Measurements from ENCODE around the gene ZNF24.

Gene ZNF24

GRCh38 chr18:35296060-35296459, 48.2 kb downstream of the ZNF24 start:
- no peak for DNase-seq (ENCODE audit: low read depth)

DNA sequence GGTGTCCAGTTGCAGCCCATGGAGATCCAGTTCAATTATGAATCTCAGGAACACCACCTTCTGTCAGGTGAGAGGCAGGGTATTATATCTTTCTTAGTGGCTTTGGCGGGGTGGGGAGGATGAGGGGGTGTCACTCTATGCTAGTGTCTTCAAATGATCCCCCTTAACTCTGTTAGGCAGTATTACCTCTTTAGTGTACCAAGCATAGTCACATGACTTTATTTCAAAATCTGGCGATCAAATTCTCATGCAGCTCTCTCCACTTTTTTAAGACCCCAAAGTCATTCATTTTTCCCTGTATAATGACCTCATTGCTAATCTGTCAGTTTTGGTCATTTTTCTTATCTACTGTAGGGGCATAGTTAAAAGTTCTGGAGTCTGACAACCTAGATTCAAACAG, 53.1 kb downstream of the ZNF24 start:
- DNase-seq (ENCODE audit: low read depth): no peak

DNA sequence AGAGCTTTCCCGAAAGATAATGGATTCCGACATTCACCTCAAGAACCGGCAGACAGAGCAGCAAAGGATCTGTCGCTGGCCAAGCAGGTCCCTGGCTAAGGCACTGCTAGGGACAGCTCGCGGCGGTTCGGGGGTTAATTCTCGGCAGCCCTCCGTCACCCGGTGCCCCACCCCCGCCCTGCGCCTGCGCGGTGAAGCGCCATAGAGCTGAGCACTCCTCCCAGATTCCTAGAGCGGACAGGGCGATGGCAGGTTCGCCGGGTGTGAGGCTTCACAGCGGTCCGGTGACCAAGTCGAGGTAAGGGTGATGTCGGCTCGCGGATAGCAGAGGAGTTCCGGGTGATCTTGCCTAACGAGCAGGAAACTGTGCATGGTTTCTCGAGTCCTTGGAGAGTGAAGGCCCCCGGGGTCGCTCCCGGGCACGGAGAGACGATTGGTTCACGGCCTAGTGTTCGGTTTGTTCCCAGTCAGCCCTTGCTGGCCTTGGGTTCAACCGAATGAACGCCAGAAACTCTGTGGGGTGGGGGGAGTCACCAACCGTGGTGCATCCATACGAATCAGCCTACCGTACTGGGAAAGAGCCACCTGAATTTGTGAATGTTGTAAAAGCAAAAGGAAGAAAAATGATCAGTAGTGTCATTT, 54.0 kb downstream of the ZNF24 start, which contains the start of gene ZSCAN30:
TSS of gene ZSCAN30 (minus strand) at position 136 of the 642 bp plus-strand sequence. CDS start 25,877 bp downstream, outside the sequence.
- DNase-seq (ENCODE audit: low read depth): peak; percentile 95

DNA sequence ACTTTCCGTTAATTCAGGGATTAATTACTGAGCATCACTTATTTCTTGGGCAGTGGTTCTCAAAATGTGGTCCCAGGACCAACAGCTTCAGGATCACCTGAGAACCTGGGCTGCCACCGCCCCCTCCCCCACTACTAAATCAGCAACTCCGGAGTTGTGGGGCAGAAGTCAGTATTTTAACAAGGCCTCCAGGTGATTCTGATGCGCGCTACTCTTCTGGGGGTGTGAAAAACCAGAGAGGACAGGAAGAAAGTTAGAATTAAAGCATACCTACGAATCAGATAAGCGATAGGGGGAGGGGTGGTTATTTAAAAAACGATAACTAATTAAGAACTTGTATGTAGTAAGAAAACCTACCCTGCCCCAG, 54.5 kb downstream of the ZNF24 start:
- no peak for DNase-seq (ENCODE audit: low read depth)

DNA sequence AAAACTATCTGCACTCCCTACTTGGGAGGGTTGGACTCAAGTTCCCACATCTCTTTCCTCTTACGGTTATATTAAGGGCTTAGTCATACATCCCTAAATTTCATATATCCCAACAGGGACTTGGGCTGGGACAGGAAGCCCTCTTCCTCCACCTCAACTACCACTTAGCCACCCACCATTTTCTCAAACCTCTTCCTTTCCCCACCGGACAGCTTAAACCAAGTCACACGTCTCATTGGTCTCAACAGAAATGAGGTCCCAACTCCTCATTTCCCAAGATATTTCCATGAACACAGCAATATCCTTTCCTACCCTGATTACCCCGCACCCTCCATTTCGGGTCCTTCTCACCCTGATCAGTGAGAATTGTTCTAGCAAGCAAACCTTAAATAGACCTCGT, 54.9 kb downstream of the ZNF24 start:
- DNase-seq (ENCODE audit: low read depth): peak; percentile 39

- DNase-seq (ENCODE audit: low read depth): no peak
Measured at GRCh38 chr18:35284841-35285240, 59.4 kb downstream of the ZNF24 start.

DNA sequence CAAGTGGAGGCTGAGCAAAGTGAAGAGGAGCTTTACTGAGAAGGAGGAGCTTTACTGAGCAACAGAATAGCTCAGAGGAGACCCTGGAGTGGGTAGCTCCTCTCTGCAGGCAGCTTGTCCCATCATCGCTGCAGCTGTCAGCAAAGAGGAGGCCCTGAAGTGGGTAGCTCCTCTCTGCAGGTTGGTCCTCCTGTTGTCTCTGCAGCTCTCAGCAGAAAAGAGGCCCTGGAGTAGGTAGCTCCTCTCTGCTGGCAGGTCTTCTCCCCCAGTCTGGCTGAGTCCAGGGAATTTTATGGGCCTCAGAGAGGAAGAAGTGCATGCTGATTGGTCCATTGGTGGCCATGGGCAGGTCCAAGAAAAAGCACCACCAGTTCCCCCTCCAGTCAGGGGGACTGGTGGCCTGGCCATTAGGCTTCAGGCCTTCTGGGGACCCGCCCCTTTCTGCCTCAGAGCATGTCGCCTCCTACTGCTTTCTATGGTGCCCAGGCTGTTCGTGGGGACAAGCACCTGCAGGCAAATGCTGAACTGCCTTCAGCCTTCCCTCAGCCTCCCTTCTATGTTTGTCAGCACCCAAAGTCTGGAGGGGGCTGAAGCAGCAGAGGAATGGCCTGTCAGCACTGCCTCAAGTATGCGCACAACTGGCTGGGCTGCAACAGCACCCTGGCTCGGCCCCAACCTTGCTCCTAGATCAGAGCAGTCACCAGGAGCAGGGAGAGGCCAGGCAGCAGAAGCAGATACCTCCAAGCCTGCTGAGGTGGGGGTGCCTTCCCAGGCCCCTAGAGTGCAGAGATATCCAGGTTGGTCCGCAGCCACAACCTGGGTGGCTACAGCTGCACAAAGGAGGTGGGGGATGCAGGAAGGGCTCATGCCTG, 60.1 kb downstream of the ZNF24 start:
- no peak for DNase-seq (ENCODE audit: low read depth)

DNA sequence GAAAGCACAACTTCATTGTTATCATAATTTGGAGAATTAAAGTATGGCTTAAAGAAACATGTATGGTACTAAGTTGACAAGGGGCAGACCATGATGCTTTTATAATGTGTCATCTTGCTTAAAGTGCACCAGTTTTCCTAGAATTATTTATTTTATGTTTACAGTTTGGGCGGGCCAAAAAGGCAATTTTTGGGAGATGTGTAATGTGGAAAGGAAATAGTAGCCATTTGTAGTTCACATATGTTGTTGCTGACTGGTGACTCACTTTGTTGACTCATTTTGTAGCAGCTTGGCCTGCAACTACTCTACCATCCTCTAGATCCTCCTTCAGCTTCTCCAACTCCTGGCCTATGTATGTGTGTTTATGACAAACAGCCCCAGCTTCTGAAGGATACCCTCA, 61.9 kb downstream of the ZNF24 start:
- DNase-seq (ENCODE audit: low read depth): peak; percentile 95

Data from ELR (cell line).